Transverse colon (tissue), 1 donor: Measurements from ENCODE around the gene ZNF524.
"Not testable (repeated sequence)": the region's sequence is repeated elsewhere in the genome, so short reads cannot be mapped to it uniquely, and the experiment has no call there.

ENCODE experiments used
- EP300 ChIP-seq: sonication (generic); formaldehyde crosslinking; IDR thresholded peaks from one replicate; pipeline ENCODE4 v1.6.1; 2017; ENCODE audit warnings: antibody characterized with exemption, low read depth
- POLR2A ChIP-seq: fragments of 450-650 bp; IDR thresholded peaks from one replicate; pipeline ENCODE4 v1.6.1; 2016; ENCODE audit warnings: antibody characterized with exemption, mild to moderate bottlenecking, moderate library complexity

DNA sequence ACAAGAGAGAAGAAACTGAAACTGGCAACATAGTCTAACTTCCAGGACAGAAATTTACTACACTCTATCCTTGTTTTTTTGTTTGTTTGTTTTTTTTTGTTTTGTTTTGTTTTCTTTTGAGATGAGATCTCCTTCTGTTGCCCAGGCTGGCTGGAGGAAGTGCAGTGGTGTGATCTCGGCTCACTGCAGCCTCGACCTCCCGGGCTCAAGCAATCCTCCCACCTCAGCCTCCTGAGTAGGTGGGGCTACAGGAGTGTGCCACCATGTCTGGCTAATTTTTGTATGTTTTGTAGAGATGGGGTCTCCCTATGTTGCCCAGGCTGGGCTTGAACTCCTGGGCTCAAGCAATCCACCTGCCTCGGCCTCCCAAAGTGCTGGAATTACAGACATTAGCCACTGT, 17.8 kb upstream of the ZNF524 start:
- TF ChIP-seq POLR2A, EP300: not testable (repeated sequence)
